ENCODE data around the gene CMTM4. TPM values are rescaled to one million over a fixed set of nuclear protein-coding genes. Genes with fewer than 3 reads are reported as not detected.
"Not testable (repeated sequence)": the region's sequence is repeated elsewhere in the genome, so short reads cannot be mapped to it uniquely, and the experiment has no call there.

Gene CMTM4
- total RNA-seq, 1 experiment from 2014 or later: 14.6 TPM

GRCh38 chr16:66617728-66618127 lies 78.8 kb downstream of the CMTM4 start:
- Histone ChIP-seq H3K27me3 (replicated peaks) (no peaks in the 10 kb centered on the region; the same call in 1 of the 2 replicates), H3K36me3 (peaks cover 16% of the 10 kb centered on the region), H3K4me3 (no peak overlapping the region), H3K27ac (no peak overlapping the region), H3K4me1 (replicated peaks) (peaks cover 25% of the 10 kb centered on the region), H3K9me3 (replicated peaks) (no peaks in the 10 kb centered on the region)
- no peak for DNase-seq (ENCODE audit: low read depth in 1 of 2, low spot score in 2 of 2)

DNA sequence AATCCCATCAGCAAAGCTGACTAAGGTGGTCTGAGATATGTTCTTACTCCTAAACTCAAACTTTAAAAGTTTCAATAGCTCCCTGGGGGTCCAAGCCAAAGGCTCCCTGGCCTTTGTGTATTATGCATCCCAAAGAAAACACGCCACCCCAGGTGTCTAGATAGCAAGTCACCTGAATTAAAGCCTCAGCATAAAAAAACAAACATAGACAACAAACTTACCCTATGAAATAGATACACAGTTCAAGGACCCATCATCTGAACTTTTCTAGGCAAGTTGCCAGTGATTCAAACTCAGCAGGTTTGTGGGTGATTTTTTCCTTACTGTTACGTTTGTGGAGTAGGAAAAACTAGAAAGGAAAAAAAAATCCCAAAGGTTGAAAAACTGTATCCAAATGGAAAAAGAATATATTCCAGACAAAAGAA lies 79.5 kb downstream of the CMTM4 start:
- no peaks in the 10 kb centered on the region for H3K9me3 ChIP-seq (replicated peaks)
- no peaks in the 10 kb centered on the region; the same call in 1 of the 2 replicates for H3K27me3 ChIP-seq (replicated peaks)
- H3K4me3 ChIP-seq: no peak overlapping the region
- DNase-seq (ENCODE audit: low read depth in 1 of 2, low spot score in 2 of 2): no peak
- H3K4me1 ChIP-seq (replicated peaks): peaks cover 25% of the 10 kb centered on the region
- H3K36me3 ChIP-seq: peaks cover 23% of the 10 kb centered on the region
- no peak overlapping the region for H3K27ac ChIP-seq

DNA sequence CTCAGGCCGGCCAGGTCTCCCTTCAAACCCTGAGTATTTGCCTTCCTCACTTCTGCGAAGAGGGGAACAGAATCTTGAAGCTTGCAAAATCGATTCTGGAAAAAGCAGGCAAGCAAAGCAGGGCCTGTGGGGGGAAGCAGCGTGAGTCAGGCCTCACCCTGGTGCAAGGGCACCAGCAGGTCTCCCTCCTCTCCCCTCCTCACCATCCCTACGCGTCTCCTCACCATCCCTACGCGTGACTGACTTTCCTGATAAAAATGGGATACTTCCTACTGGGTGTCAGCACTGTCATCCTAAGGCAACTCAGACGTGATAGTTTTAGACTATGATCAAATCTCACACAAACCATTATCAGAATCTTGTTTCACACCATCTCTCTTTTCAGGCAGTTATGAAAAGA lies 80.0 kb downstream of the CMTM4 start:
- no peaks in the 10 kb centered on the region for H3K9me3 ChIP-seq (replicated peaks)
- peaks cover 25% of the 10 kb centered on the region for H3K4me1 ChIP-seq (replicated peaks)
- H3K27me3 ChIP-seq (replicated peaks): no peaks in the 10 kb centered on the region; the same call in 1 of the 2 replicates
- peaks cover 27% of the 10 kb centered on the region for H3K36me3 ChIP-seq
- DNase-seq (ENCODE audit: low read depth in 1 of 2, low spot score in 2 of 2): no peak
- H3K27ac ChIP-seq: no peak overlapping the region
- no peak overlapping the region for H3K4me3 ChIP-seq

- no peak for DNase-seq (ENCODE audit: low read depth in 1 of 2, low spot score in 2 of 2)
- no peaks in the 10 kb centered on the region; the same call in 1 of the 2 replicates for H3K27me3 ChIP-seq (replicated peaks)
- no peaks in the 10 kb centered on the region for H3K9me3 ChIP-seq (replicated peaks)
- H3K4me1 ChIP-seq (replicated peaks): peaks cover 25% of the 10 kb centered on the region
- no peak overlapping the region for H3K4me3 ChIP-seq
- peaks cover 32% of the 10 kb centered on the region for H3K36me3 ChIP-seq
- no peak overlapping the region for H3K27ac ChIP-seq
These were observed 80.4 kb downstream of the CMTM4 start for GRCh38 chr16:66616169-66616568.

GRCh38 chr16:66614161-66614802 lies 82.3 kb downstream of the CMTM4 start:
- H3K27ac ChIP-seq: no peak overlapping the region
- H3K4me1 ChIP-seq (replicated peaks): peaks cover 15% of the 10 kb centered on the region
- no peaks in the 10 kb centered on the region; the same call in 1 of the 2 replicates for H3K27me3 ChIP-seq (replicated peaks)
- H3K4me3 ChIP-seq: no peak overlapping the region
- no peak for DNase-seq (ENCODE audit: low read depth in 1 of 2, low spot score in 2 of 2)
- no peaks in the 10 kb centered on the region for H3K9me3 ChIP-seq (replicated peaks)
- H3K36me3 ChIP-seq: peaks cover 48% of the 10 kb centered on the region

DNA sequence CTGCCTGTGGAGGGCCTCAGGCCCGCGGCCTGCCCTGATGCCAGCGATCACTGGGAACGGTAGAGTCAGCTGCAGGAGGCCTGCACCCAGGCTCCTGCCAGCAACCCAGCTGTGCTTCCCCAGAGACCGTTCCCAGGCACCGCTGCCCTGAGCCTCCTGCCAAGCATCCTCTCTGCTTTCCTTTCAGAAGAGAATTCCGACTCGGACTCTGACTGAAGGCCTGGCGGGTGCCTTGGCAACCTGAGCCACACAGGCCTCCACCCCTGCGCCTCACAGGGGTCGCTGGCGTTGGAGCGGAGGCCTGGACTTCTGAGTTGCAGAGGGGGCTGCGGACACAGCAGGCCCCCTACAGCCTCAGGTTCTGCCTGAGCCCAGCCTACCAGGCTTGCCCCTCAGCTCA lies 84.1 kb downstream of the CMTM4 start:
- H3K4me1 ChIP-seq (replicated peaks): peaks cover 8% of the 10 kb centered on the region
- DNase-seq (ENCODE audit: low read depth in 1 of 2, low spot score in 2 of 2): no peak
- no peak overlapping the region for H3K27ac ChIP-seq
- H3K27me3 ChIP-seq (replicated peaks): no peaks in the 10 kb centered on the region; the same call in 1 of the 2 replicates
- no peak overlapping the region for H3K4me3 ChIP-seq
- H3K9me3 ChIP-seq (replicated peaks): no peaks in the 10 kb centered on the region
- H3K36me3 ChIP-seq: peaks cover 61% of the 10 kb centered on the region

GRCh38 chr16:66611911-66612310 lies 84.6 kb downstream of the CMTM4 start:
- not testable (repeated sequence) for DNase-seq (ENCODE audit: low read depth in 1 of 2, low spot score in 2 of 2); H3K4me3 ChIP-seq; H3K9me3 ChIP-seq (replicated peaks); H3K27me3 ChIP-seq (replicated peaks); H3K27ac ChIP-seq; H3K4me1 ChIP-seq (replicated peaks)
- H3K36me3 ChIP-seq: peaks cover 61% of the 10 kb centered on the region

GRCh38 chr16:66610111-66610820 lies 86.3 kb downstream of the CMTM4 start:
- Histone ChIP-seq H3K27me3 (replicated peaks) (no peaks in the 10 kb centered on the region), H3K27ac (no peak overlapping the region), H3K4me1 (replicated peaks) (peaks cover 17% of the 10 kb centered on the region), H3K36me3 (peaks cover 61% of the 10 kb centered on the region), H3K9me3 (replicated peaks) (no peaks in the 10 kb centered on the region), H3K4me3 (no peak overlapping the region)
- no peak for DNase-seq (ENCODE audit: low read depth in 1 of 2, low spot score in 2 of 2)

DNA sequence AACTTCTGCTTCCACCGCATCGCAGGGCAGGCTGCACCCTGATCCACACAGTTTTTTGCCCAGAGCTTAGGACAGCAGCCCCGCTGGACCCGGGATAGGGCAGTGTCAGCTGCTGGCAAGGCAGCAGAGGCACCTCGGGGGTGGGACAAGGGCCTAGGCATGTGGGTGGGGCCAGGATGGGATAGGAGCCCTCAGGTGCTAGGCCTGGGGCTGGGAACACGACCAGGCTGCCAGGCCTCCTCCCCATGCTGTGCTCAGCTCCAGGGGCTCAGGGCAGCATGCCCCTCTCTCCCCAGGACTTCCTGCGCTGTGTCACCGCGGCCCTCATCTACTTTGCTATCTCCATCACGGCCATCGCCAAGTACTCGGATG lies 87.4 kb downstream of the CMTM4 start:
- Histone ChIP-seq H3K4me3 (no peak overlapping the region), H3K27me3 (replicated peaks) (no peaks in the 10 kb centered on the region), H3K36me3 (peaks cover 65% of the 10 kb centered on the region), H3K4me1 (replicated peaks) (peaks cover 18% of the 10 kb centered on the region), H3K27ac (no peak overlapping the region), H3K9me3 (replicated peaks) (no peaks in the 10 kb centered on the region)
- DNase-seq (ENCODE audit: low read depth in 1 of 2, low spot score in 2 of 2): no peak

DNA sequence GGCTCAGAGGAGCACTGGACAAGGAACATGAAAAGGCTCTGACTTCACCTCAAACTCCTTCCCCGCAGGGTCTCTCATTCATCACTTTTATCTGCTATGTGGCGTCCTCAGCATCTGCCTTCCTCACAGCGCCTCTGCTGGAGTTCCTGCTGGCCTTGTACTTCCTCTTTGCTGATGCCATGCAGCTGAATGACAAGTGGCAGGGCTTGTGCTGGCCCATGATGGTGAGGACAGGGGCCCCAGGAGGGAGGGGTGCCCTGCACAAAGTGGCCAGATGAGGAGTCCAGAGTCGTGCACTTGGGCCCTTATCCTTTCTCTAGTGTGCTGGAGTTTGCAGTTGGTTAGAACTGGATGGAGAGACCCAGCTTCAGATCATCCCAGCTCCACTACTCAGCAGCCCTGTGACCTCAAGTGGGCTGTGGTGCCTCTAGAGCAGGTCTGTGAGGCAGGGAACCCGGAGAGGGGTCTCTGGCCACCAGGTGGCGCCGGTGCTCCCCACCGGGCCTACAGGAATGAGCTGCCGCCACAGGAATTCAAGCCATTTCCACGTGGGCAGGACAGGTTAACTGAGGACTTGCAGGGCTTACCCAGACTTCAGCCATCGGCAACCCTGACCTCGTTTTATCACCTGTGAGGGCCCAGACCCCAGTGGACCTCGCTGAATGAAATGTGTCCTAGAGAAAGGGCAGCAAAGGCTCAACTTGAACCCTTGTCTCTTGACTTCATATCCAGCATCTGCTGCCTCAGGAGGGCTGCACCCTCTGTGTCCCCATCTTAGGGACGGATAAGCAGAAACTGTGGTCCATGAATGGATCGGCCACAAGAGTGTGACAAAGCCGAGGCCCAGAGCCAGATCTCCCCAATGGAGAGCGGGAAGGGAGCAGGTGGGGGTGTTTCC lies 88.1 kb downstream of the CMTM4 start:
- H3K9me3 ChIP-seq (replicated peaks): no peaks in the 10 kb centered on the region
- peaks cover 61% of the 10 kb centered on the region for H3K36me3 ChIP-seq
- DNase-seq (ENCODE audit: low read depth in 1 of 2, low spot score in 2 of 2): peak; percentile 80 to 91
- 0 out of 2 replicates have a peak overlapping the region, but pooled peaks have one; percentile 11 for H3K27ac ChIP-seq
- no peaks in the 10 kb centered on the region for H3K27me3 ChIP-seq (replicated peaks)
- peaks cover 24% of the 10 kb centered on the region for H3K4me1 ChIP-seq (replicated peaks)
- no peak overlapping the region for H3K4me3 ChIP-seq

DNA sequence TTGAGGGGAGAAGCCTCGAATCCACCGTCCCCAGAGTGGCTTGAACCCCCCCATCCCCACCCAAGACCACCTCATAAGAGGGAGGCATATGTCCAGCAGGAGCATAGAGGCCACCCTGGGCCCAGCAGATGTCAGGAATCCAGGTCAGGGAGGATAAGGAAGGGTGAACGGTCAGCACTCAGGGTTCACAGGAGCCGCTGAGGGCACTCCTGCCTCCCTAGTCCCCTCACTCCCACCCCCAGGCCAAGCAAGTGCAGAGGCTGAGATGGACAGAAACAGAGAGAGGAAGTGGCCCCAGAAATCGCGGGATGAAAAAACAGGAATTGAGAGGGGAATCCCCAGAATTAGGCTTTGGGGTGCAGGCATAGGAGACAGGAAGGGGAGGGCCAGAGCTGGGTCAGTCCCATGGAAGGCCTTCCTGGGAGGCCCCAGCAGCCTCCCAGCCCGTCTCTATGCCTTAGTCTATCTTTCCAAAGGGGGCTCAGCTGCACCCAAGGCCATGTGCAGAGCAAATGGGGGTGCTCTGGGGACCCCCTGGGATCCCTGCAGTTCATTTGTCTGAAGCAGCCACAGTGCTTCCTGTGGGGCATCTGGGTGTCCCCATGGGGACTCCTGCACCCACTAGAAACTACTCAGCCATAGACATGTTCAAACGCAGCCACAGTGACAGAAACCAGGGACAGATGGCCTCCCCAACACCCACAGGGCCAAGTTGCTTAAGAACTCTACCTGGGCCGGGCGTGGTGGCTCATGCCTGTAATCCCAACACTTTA lies 90.4 kb downstream of the CMTM4 start:
- no peaks in the 10 kb centered on the region for H3K27me3 ChIP-seq (replicated peaks)
- no peaks in the 10 kb centered on the region for H3K9me3 ChIP-seq (replicated peaks)
- peaks cover 24% of the 10 kb centered on the region for H3K4me1 ChIP-seq (replicated peaks)
- H3K36me3 ChIP-seq: peaks cover 38% of the 10 kb centered on the region
- peak overlapping the region; percentile 92 for H3K4me3 ChIP-seq
- no peak for DNase-seq (ENCODE audit: low read depth in 1 of 2, low spot score in 2 of 2)
- H3K27ac ChIP-seq: no peak overlapping the region

DNA sequence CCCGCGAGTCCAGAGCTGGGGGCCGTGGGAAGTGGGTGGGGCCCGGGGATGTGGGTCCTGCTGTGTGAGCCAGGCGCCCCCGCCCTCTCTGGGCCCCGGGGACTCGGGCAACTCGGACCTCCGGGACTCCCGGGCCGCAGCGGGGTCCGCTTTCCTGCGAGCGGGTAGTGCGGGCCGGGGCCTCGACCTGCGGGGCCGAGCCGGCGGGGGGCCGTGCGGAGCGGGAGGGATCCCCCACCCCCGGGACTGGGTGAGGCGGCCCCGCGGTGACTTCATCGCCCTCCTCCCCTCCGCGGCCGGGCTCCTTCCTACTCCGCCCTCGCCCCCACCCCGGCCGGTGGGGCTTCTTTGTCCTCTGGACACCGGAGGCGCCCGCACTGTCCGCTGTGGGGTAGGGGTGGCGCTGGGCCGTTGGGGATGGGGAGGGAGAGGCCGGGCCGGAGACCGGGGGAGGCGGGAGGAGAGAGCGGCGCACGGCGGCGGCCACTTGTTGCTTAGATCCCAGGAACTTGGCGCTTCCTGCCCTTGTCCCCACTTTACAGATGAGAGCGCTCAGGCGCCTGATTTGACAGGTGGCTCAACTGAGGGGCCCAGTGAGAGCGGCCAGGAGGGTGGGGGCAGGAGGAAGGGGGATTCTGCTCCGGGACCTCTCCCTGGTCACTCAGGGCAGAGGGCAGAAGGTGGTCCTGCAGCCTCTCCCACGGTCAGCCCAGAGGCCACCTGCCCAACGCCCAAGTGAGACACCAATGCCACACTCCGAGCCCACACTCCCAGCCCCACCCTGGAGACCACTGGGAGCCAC lies 91.2 kb downstream of the CMTM4 start:
- DNase-seq (ENCODE audit: low read depth in 1 of 2, low spot score in 2 of 2): peak; percentile 66 to 72
- peaks cover 30% of the 10 kb centered on the region for H3K36me3 ChIP-seq
- peak overlapping the region; percentile 92 for H3K4me3 ChIP-seq
- H3K4me1 ChIP-seq (replicated peaks): peaks cover 24% of the 10 kb centered on the region
- H3K9me3 ChIP-seq (replicated peaks): no peaks in the 10 kb centered on the region
- no peaks in the 10 kb centered on the region for H3K27me3 ChIP-seq (replicated peaks)
- H3K27ac ChIP-seq: peak overlapping the region; percentile 85
